Spleen (tissue), 7 donors: ENCODE results near the gene HS2ST1.

Experiments used
- POLR2A ChIP-seq, 3 donors: fragments of 450-650 bp; IDR thresholded peaks; one replicate each; pipeline ENCODE4 v1.5.1; 2017; ENCODE audit warnings: antibody characterized with exemption in 3 of 3, mild to moderate bottlenecking in 1 of 3
- TF ChIP-seq, protein P1 (sequence below), 11 experiments: fragments of 200-600 bp in 7 of 11; fragments of 450-650 bp in 4 of 11; sonication (generic) in 4 of 11; IDR thresholded peaks in 8 of 11; conservative IDR thresholded peaks in 3 of 11; 1 replicate in 7 of 11; 2 replicates in 4 of 11; pipeline versions ENCODE4 v1.4.0 to v1.8.0; 2016 to 2021; ENCODE audit warnings: antibody characterized with exemption in 11 of 11, inconsistent platforms in 4 of 11, mild to moderate bottlenecking in 1 of 11
- donor health status: DM: no; HTN: no; CAD: no; lungs with moderate emphysema.
- donor health status: DM: no; HTN: no; CAD: no.
- donor health status: DM: no; HTN: no; CAD: no.

DNA sequence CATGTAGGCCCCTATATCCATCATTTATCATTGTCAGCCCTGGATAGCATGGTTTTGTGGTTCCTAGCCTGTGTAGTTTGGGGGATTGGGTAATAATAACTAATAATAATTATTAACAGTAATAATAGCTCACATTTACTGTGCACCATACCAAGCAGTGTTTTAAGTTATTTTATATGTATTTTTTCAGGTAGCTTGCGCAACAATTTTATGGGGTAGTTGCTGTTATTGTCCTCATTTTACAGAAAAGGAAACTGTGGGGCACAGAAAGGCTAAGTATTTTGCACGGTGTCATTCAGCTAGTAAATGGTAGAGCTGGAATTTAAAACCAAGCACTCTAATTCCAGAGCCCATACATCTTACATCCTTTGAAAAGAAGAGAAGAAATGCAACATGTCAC, 179.8 kb downstream of the HS2ST1 start:
- TF ChIP-seq, protein P1, sequence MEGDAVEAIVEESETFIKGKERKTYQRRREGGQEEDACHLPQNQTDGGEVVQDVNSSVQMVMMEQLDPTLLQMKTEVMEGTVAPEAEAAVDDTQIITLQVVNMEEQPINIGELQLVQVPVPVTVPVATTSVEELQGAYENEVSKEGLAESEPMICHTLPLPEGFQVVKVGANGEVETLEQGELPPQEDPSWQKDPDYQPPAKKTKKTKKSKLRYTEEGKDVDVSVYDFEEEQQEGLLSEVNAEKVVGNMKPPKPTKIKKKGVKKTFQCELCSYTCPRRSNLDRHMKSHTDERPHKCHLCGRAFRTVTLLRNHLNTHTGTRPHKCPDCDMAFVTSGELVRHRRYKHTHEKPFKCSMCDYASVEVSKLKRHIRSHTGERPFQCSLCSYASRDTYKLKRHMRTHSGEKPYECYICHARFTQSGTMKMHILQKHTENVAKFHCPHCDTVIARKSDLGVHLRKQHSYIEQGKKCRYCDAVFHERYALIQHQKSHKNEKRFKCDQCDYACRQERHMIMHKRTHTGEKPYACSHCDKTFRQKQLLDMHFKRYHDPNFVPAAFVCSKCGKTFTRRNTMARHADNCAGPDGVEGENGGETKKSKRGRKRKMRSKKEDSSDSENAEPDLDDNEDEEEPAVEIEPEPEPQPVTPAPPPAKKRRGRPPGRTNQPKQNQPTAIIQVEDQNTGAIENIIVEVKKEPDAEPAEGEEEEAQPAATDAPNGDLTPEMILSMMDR (IDR thresholded peaks at IDR 0.05 in 8 of 11, conservative IDR thresholded peaks at IDR 0.05 in 3 of 11) = no peak
- no peak for TF ChIP-seq POLR2A (IDR thresholded peaks at IDR 0.05)
